MG63 (cell line): ENCODE measurements around the gene TMEM63A. TPM values are rescaled to one million over a fixed set of nuclear protein-coding genes. Genes with fewer than 3 reads are reported as not detected.
"Not testable (repeated sequence)": the region's sequence is repeated elsewhere in the genome, so short reads cannot be mapped to it uniquely, and the experiment has no call there.

Source experiments
- DNase-seq: peaks from one replicate; pipeline ENCODE4 v3.0.0-alpha.2; 2020
- H3K27me3 ChIP-seq: fragments of 250-450 bp; sonication (Bioruptor Pico); 2 replicates; pipeline ENCODE4 v1.5.1; 2020; ENCODE audit warnings: mild to moderate bottlenecking, moderate library complexity
- H3K36me3 ChIP-seq: fragments of 250-450 bp; sonication (Bioruptor Pico); 2 replicates; pipeline ENCODE4 v1.5.1; 2020; ENCODE audit warnings: mild to moderate bottlenecking, moderate library complexity
- H3K4me3 ChIP-seq: fragments of 250-450 bp; sonication (Bioruptor Pico); 2 replicates; pipeline ENCODE4 v1.5.1; 2020; ENCODE audit warnings: mild to moderate bottlenecking, moderate library complexity
- H3K9me3 ChIP-seq: fragments of 250-450 bp; sonication (Bioruptor Pico); 2 replicates; pipeline ENCODE4 v1.5.1; 2020; ENCODE audit warnings: mild to moderate bottlenecking, moderate library complexity
- total RNA-seq: library from RNA; depleted of rRNA; stranded (reverse); fragments of >200 nt; shearing (Covaris generic); gene quantifications from 2 replicates; pipeline ENCODE4 v1.2.3, GENCODE V29; 2014; ENCODE audit warnings: low replicate concordance; rRNA removed

Gene TMEM63A
- total RNA-seq, 1 experiment from 2014 or later, result 5.5 TPM

GRCh38 chr1:225810579-225811538, 71.3 kb downstream of the TMEM63A start:
- Histone ChIP-seq H3K36me3 (peaks cover 17% of the 10 kb centered on the region; the same call in 1 of the 2 replicates), H3K4me3 (peak overlapping the region; percentile 64)
- H3K27me3 ChIP-seq, DNase-seq, H3K9me3 ChIP-seq: not testable (repeated sequence)

GRCh38 chr1:225809842-225810578, 72.2 kb downstream of the TMEM63A start, which contains the start of gene EPHX1:
EPHX1 (plus strand) TSS chr1:225810124; CDS start chr1:225828730, 18,606 bp downstream.
- Histone ChIP-seq H3K9me3 (no peaks in the 10 kb centered on the region), H3K36me3 (peaks cover 17% of the 10 kb centered on the region; the same call in 1 of the 2 replicates), H3K4me3 (peak within 1 kb of the TSS; percentile 64), H3K27me3 (no peaks in the 10 kb centered on the region)
- peak; percentile 96 for DNase-seq

GRCh38 chr1:225808136-225808535, 74.0 kb downstream of the TMEM63A start:
- Histone ChIP-seq H3K9me3 (no peaks in the 10 kb centered on the region), H3K4me3 (no peak overlapping the region), H3K27me3 (no peaks in the 10 kb centered on the region), H3K36me3 (peaks cover 7% of the 10 kb centered on the region; the same call in 1 of the 2 replicates)
- no peak for DNase-seq

GRCh38 chr1:225806736-225807135, 75.4 kb downstream of the TMEM63A start:
- H3K36me3 ChIP-seq, H3K9me3 ChIP-seq: not testable (repeated sequence)

GRCh38 chr1:225806249-225806648, 75.9 kb downstream of the TMEM63A start:
- Histone ChIP-seq H3K36me3 (no peaks in the 10 kb centered on the region), H3K4me3 (no peak overlapping the region), H3K27me3 (no peaks in the 10 kb centered on the region), H3K9me3 (no peaks in the 10 kb centered on the region)
- no peak for DNase-seq

More at GRCh38 chr1:225806736-225807135, 75.4 kb downstream of the TMEM63A start:
- not testable (repeated sequence) for H3K4me3 ChIP-seq, DNase-seq, H3K27me3 ChIP-seq

- H3K4me3 ChIP-seq, result not testable (repeated sequence)
Observed at GRCh38 chr1:225801146-225801545, 81.0 kb downstream of the TMEM63A start.

GRCh38 chr1:225796097-225796496, 86.1 kb downstream of the TMEM63A start:
- not testable (repeated sequence) for H3K9me3 ChIP-seq, DNase-seq, H3K27me3 ChIP-seq, H3K4me3 ChIP-seq
- H3K36me3 ChIP-seq, result peaks cover 39% of the 10 kb centered on the region

More at GRCh38 chr1:225801146-225801545, 81.0 kb downstream of the TMEM63A start:
- DNase-seq, H3K27me3 ChIP-seq, H3K9me3 ChIP-seq: not testable (repeated sequence)
- H3K36me3 ChIP-seq, result peaks cover 10% of the 10 kb centered on the region; the same call in 1 of the 2 replicates

Other genes starting within 250 kb of the TMEM63A start
- gene ENAH, start 229.3 kb downstream of the TMEM63A start, total RNA-seq, result 121 and 171 TPM in 2 replicates
- 509 and 971 TPM in 2 replicates for gene SRP9, start 104.6 kb downstream of the TMEM63A start, total RNA-seq
- 80.7 and 111 TPM in 2 replicates for gene EPHX1, start 72.3 kb downstream of the TMEM63A start, total RNA-seq
- gene LEFTY1, start 6.8 kb upstream of the TMEM63A start, total RNA-seq, result not detected in 2 replicates
- 74.2 and 113 TPM in 2 replicates for gene PYCR2, start 41.9 kb upstream of the TMEM63A start, total RNA-seq
- not detected in 2 replicates for gene LEFTY2, start 58.8 kb upstream of the TMEM63A start, total RNA-seq
- 16.3 and 19.4 TPM in 2 replicates for gene SDE2, start 117.0 kb upstream of the TMEM63A start, total RNA-seq
- 121 and 188 TPM in 2 replicates for gene H3-3A, start 180.3 kb upstream of the TMEM63A start, total RNA-seq